ENCODE data around the gene NGLY1.

DNA sequence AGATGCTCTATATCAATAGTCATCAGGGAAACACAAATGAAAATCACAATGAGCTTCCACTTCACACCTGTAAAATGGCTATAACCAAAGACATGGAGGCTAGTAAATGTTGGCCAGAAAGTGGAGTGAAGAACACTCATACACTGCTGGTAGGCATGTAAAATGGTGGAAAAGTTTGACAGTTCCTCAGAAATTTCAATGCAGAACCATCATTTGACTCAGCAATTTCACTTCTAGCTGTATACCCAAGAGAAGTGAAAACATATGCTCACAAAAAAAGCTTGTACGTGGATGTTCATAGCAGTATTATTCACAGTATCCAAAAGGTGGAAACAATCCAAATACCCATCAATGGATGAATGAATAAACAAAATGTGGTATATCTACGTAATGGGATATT lies 99.4 kb downstream of the NGLY1 start:
- TF ChIP-seq POLR2A (IDR thresholded peaks at IDR 0.05): no peak
- no peak for TF ChIP-seq CTCF (IDR thresholded peaks at IDR 0.05)
- no peak for TF ChIP-seq EP300 (IDR thresholded peaks at IDR 0.05)

Measured in tibial nerve (tissue), 4 donors.